Stimulated activated memory B cell treated with anti-CD40 and anti-IgM and Interleukin-4, amounts not matched to agents 10 μg/mL and 1 μg/mL and 100 μg/mL, for 72 hours (primary cell): ENCODE data around the gene ZCCHC10.
"Not testable (repeated sequence)": the region's sequence is repeated elsewhere in the genome, so short reads cannot be mapped to it uniquely, and the experiment has no call there.

ENCODE experiments used
- ATAC-seq: fragments of 150-1000 bp; cut with Tn5 transposase; 2 replicates; pipeline ENCODE4 v1.10.0; 2021
- H3K27ac Mint-ChIP-seq: one replicate; pipeline ENCODE4 v1.8.0; 2022; ENCODE audit warnings: mild to moderate bottlenecking, mixed read lengths
- H3K27me3 Mint-ChIP-seq: one replicate; pipeline ENCODE4 v1.8.0; 2022; ENCODE audit warnings: mixed read lengths
- H3K36me3 Mint-ChIP-seq: one replicate; pipeline ENCODE4 v1.8.0; 2022; ENCODE audit warnings: mixed read lengths
- H3K4me1 Mint-ChIP-seq: one replicate; pipeline ENCODE4 v1.8.0; 2022; ENCODE audit warnings: mixed read lengths
- H3K4me3 Mint-ChIP-seq: one replicate; pipeline ENCODE4 v1.8.0; 2022; ENCODE audit warnings: mild to moderate bottlenecking, moderate library complexity, mixed read lengths
- H3K9me3 Mint-ChIP-seq: one replicate; pipeline ENCODE4 v1.8.0; 2022; ENCODE audit warnings: mixed read lengths

The ZCCHC10 gene

DNA sequence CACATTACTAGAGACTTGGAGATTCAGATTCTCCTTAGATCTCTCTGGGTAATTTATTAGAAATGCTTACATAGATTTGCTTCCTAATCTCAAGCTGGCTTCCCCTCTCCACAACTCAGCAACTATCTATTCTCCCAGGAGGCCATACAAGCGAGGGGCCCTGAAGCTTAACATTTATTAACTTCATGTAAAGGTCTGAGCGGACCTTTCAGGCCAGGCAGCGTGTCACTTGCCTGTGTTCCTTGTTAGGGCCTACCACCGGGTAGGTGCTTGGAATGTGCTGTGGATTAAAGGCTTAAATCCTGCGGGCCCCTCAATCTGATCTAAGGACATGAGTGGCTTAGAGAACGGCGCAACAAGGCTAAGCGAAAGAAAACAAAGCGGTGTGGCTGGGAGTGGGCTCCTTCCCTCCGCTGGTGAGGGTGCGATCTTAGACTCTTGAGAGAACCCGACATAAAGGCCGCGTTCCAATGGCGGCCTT lies 24.8 kb upstream of the ZCCHC10 start:
- Mint-ChIP-seq H3K27me3 (no peaks in the 10 kb centered on the region), H3K27ac (peak overlapping the region; percentile 100), H3K4me3 (peak overlapping the region; percentile 97), H3K36me3 (peaks cover 7% of the 10 kb centered on the region), H3K9me3 (no peaks in the 10 kb centered on the region), H3K4me1 (peaks cover 67% of the 10 kb centered on the region)
- ATAC-seq = no peak

DNA sequence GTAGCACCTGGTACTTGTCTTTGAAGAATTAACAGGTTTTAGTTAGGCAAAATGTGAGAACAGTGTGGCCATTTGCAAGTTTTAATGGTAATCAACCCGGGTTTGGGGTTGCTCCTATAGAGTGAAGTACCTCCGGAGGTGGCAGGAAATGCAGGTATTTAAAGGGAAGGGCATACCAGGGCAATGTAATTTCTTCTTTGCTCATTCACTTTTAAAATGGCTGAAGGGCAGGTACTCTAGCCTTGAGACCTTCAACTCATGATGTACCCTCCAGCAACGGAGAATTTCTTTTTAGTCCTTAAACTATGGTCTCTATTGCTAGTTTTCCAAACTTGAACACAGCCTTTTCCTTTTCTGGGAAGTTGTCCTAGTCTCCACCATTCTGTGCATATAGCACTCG lies 24.2 kb upstream of the ZCCHC10 start:
- H3K4me1 Mint-ChIP-seq = peaks cover 61% of the 10 kb centered on the region

DNA sequence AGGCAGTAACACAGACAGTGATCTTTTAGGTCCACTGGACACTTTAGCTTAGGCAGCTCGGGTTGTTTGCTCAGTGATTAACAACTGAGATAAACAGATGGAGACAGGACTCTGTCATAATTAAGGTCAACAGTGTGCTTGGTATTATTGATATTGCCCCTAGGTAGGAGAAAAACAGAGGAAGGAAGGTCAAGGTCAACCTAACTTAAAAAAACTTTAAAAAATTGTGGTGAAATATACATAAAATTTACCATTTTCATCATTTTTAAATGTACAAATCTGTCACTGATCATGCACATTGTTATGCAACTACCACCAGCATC lies 23.3 kb upstream of the ZCCHC10 start:
- H3K27ac Mint-ChIP-seq = peak overlapping the region; percentile 100
- no peak overlapping the region for H3K4me3 Mint-ChIP-seq
- peaks cover 7% of the 10 kb centered on the region for H3K36me3 Mint-ChIP-seq
- no peaks in the 10 kb centered on the region for H3K9me3 Mint-ChIP-seq
- H3K4me1 Mint-ChIP-seq = peaks cover 52% of the 10 kb centered on the region
- H3K27me3 Mint-ChIP-seq = no peaks in the 10 kb centered on the region
- no peak for ATAC-seq

More for the DNA sequence above, 24.2 kb upstream of the ZCCHC10 start:
- Mint-ChIP-seq H3K27me3 (no peaks in the 10 kb centered on the region), H3K9me3 (no peaks in the 10 kb centered on the region), H3K4me3 (peak overlapping the region; percentile 97), H3K27ac (peak overlapping the region; percentile 100), H3K36me3 (peaks cover 7% of the 10 kb centered on the region)
- ATAC-seq = no peak

GRCh38 chr5:133048993-133049725 lies 22.8 kb upstream of the ZCCHC10 start:
- Mint-ChIP-seq H3K4me3 (no peak overlapping the region), H3K9me3 (no peaks in the 10 kb centered on the region), H3K27ac (peak overlapping the region; percentile 100), H3K27me3 (no peaks in the 10 kb centered on the region), H3K4me1 (peaks cover 48% of the 10 kb centered on the region), H3K36me3 (peaks cover 7% of the 10 kb centered on the region)
- ATAC-seq = no peak

DNA sequence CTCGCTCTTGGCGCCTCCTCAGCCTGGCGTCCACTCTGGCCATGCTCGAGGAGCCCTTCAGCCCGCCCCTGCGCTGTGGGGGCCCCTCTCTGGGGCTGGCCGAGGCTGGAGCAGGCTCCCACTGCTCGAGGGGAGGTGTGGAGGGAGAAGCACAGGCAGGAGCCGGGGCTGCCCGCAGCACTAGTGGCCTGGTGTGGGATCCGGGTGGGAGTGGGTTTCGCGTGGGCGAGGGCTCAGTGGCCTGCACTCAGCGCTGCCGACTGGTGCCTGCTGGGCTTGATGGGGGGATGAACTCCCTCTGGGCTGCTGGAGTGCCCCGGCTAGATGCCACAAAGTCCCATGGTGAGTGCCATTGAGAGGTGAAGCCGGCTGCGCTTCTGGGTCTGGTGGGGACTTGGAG lies 21.1 kb upstream of the ZCCHC10 start:
- Mint-ChIP-seq H3K27me3 (no peaks in the 10 kb centered on the region), H3K27ac (peak overlapping the region; percentile 89), H3K9me3 (no peaks in the 10 kb centered on the region), H3K4me1 (peaks cover 31% of the 10 kb centered on the region), H3K36me3 (peaks cover under 1% of the 10 kb centered on the region), H3K4me3 (no peak overlapping the region)
- ATAC-seq = no peak

- Mint-ChIP-seq H3K4me3 (peak overlapping the region; percentile 38), H3K4me1 (peaks cover 35% of the 10 kb centered on the region), H3K27ac (peak overlapping the region; percentile 89)
- H3K36me3 Mint-ChIP-seq, H3K27me3 Mint-ChIP-seq, H3K9me3 Mint-ChIP-seq: not testable (repeated sequence)
- ATAC-seq = peak; percentile 42
Measured at GRCh38 chr5:133046560-133046959, 20.2 kb upstream of the ZCCHC10 start.

DNA sequence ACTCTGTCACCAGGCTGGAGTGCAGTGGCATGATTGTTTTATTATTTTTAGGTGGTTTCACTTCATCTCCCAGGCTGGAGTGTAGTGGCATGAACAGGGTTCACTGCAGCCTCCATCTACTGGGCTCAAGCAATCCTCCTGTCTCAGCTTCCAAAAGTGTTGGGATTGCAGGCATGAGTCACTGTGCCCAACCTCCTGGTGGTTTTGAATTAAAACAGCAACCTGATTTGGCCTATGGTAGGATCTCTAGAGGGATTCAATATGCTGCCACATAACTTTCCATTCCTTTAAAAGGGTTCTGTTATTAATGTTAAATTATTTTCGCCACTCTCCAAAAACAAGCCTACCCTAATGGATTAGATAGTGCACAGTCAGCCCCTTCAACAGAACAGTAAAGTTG lies 15.6 kb upstream of the ZCCHC10 start:
- H3K9me3 Mint-ChIP-seq = no peaks in the 10 kb centered on the region
- no peaks in the 10 kb centered on the region for H3K36me3 Mint-ChIP-seq
- ATAC-seq = no peak
- H3K4me1 Mint-ChIP-seq = peaks cover 12% of the 10 kb centered on the region
- H3K27ac Mint-ChIP-seq = peak overlapping the region; percentile 62
- H3K4me3 Mint-ChIP-seq = no peak overlapping the region
- H3K27me3 Mint-ChIP-seq = no peaks in the 10 kb centered on the region

GRCh38 chr5:133041157-133041784 lies 14.9 kb upstream of the ZCCHC10 start:
- H3K4me3 Mint-ChIP-seq = no peak overlapping the region
- peak overlapping the region; percentile 40 for H3K27ac Mint-ChIP-seq
- peaks cover 6% of the 10 kb centered on the region for H3K4me1 Mint-ChIP-seq

DNA sequence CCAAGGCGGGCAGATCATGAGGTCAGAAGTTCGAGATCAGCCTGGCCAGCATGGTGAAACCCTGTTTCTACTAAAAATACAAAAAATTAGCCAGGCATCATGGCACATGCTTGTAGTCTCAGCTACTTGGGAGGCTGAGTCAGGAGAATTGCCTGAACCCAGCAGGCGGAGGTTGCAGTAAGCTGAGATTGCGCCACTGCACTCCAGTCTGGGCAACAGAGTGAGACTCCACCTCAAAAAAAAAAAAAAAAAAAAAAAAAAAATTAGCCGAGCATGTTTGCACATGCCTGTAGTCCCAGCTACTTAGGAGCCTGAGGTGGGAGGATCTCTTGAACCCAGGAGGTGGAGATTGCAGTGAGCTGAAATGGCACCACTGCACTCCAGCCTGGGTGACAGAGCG lies 10.3 kb upstream of the ZCCHC10 start:
- peaks cover 30% of the 10 kb centered on the region for H3K4me1 Mint-ChIP-seq
- not testable (repeated sequence) for ATAC-seq, H3K27me3 Mint-ChIP-seq, H3K36me3 Mint-ChIP-seq, H3K27ac Mint-ChIP-seq, H3K4me3 Mint-ChIP-seq, H3K9me3 Mint-ChIP-seq

More at GRCh38 chr5:133041157-133041784, 14.9 kb upstream of the ZCCHC10 start:
- H3K36me3 Mint-ChIP-seq = no peaks in the 10 kb centered on the region
- H3K27me3 Mint-ChIP-seq = no peaks in the 10 kb centered on the region
- ATAC-seq = no peak
- H3K9me3 Mint-ChIP-seq = no peaks in the 10 kb centered on the region

GRCh38 chr5:133035224-133035623 lies 8.9 kb upstream of the ZCCHC10 start:
- no peak for ATAC-seq
- peak overlapping the region; percentile 88 for H3K27ac Mint-ChIP-seq
- no peaks in the 10 kb centered on the region for H3K27me3 Mint-ChIP-seq
- peaks cover 34% of the 10 kb centered on the region for H3K4me1 Mint-ChIP-seq
- peaks cover 5% of the 10 kb centered on the region for H3K9me3 Mint-ChIP-seq
- H3K36me3 Mint-ChIP-seq = no peaks in the 10 kb centered on the region
- no peak overlapping the region for H3K4me3 Mint-ChIP-seq

GRCh38 chr5:133034064-133034463 lies 7.7 kb upstream of the ZCCHC10 start:
- Mint-ChIP-seq H3K27ac (peak overlapping the region; percentile 88), H3K9me3 (peaks cover 5% of the 10 kb centered on the region), H3K36me3 (no peaks in the 10 kb centered on the region), H3K4me1 (peaks cover 37% of the 10 kb centered on the region), H3K27me3 (no peaks in the 10 kb centered on the region), H3K4me3 (no peak overlapping the region)
- no peak for ATAC-seq

DNA sequence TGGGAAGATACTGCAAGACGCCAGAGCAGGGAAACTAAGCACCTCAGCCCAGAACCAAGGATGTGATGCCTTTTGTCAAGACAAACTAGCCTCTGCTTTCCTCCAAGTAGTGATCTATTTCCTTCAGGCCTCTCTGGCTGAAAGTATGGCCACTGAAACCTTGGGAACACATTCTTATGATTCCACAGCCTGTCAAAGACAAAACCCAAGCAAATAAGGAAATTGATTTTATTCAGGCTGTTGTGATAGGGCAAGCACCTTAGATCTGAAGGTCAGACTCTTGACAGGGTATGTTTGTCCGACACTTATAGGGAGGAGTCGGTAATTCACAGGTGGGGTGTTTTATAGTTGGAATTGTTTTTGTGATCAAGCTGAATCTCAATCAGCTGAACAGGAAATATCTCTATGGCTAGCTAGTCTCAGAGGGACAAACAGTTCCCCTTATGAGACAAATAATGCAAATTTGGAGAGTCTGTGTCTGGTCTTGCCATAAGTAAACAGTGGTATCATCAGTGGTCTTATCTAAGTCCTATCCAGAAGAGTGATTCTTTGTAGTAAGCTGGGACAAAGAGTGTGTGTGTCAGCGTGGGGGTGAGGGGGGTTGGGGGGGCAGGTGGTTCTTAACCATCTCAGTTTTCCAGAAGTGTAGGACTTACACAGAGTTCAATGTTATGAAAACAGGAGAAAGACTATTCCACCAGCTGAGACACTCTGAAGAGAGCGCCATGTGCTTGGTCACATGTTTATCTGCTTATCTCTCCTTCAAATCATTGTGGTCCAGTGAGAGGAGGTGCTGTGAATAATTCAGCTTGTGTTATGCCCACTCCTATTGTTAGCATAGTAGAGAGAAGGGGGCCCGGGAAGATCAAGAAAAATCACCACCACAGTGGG lies 6.7 kb upstream of the ZCCHC10 start:
- peak; percentile 93 for ATAC-seq
- H3K4me3 Mint-ChIP-seq = peak overlapping the region; percentile 52
- no peaks in the 10 kb centered on the region for H3K36me3 Mint-ChIP-seq
- peaks cover 5% of the 10 kb centered on the region for H3K9me3 Mint-ChIP-seq
- H3K27me3 Mint-ChIP-seq = no peaks in the 10 kb centered on the region
- H3K4me1 Mint-ChIP-seq = peaks cover 37% of the 10 kb centered on the region
- peak overlapping the region; percentile 88 for H3K27ac Mint-ChIP-seq

DNA sequence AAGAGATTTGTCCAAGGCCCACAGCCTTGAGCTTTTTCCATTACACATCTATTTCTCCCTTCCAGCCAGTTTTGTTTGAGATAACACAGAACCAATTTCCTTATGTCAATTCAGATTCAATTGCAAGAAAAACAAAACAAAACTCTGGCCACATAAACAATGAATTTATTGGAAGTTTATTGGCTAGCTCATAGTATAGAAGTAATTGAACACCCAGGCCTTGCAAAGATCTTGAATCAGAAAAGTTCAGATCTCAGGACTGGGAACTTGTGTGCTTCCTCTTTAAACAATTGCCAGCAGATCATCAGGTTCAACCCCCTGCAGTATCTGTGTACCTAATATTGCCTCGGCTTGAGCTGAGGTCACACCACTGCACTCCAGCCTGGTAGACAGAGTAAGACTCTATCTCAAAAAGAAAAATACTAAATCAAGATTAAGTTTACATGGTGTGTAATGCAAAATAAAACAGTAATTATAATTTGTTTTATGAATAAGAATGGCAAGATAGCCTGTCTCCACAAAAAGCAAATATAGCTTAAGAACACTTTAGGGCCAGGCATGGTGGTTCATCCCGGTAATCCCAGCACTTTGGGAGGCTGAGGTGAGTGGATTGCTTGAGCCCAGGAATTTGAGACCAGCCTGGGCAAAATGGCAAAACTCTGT lies 4.1 kb upstream of the ZCCHC10 start:
- H3K27me3 Mint-ChIP-seq = no peaks in the 10 kb centered on the region
- peaks cover 5% of the 10 kb centered on the region for H3K9me3 Mint-ChIP-seq
- no peak for ATAC-seq
- peaks cover 38% of the 10 kb centered on the region for H3K4me1 Mint-ChIP-seq
- no peak overlapping the region for H3K4me3 Mint-ChIP-seq
- no peaks in the 10 kb centered on the region for H3K36me3 Mint-ChIP-seq
- H3K27ac Mint-ChIP-seq = peak overlapping the region; percentile 61

DNA sequence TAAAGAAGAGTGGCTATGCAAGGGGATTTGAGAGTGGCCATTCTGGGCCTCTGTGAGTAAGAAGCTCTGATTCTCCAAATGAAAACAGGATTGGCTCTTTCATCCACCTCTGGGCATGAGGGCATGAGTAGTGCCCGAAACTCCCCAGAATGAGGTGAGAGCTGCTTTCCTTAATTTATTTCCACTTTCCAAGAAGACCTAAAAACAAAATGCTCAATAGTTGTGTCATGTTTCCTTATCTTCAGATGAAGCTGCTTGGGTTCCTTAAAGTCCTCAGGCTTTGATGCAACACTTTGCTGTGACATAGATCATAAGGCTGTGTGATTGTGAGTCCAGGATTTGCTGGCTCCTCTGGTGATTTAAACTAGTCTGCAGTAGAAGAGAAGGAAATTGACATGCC lies 3.1 kb upstream of the ZCCHC10 start:
- H3K9me3 Mint-ChIP-seq = peaks cover 5% of the 10 kb centered on the region
- H3K27ac Mint-ChIP-seq = peak overlapping the region; percentile 61
- peaks cover 36% of the 10 kb centered on the region for H3K4me1 Mint-ChIP-seq
- no peak overlapping the region for H3K4me3 Mint-ChIP-seq
- no peaks in the 10 kb centered on the region for H3K27me3 Mint-ChIP-seq
- H3K36me3 Mint-ChIP-seq = peaks cover 1% of the 10 kb centered on the region
- ATAC-seq = no peak

GRCh38 chr5:133026664-133027153 lies 360 bp upstream of the ZCCHC10 start:
- Mint-ChIP-seq H3K36me3 (peaks cover 10% of the 10 kb centered on the region), H3K4me1 (peaks cover 32% of the 10 kb centered on the region), H3K4me3 (peak overlapping the region; percentile 94), H3K9me3 (no peaks in the 10 kb centered on the region), H3K27ac (peak overlapping the region; percentile 93), H3K27me3 (no peaks in the 10 kb centered on the region)
- ATAC-seq = no peak
